ENCODE measurements around the gene PARP4. TPM values are rescaled to one million over a fixed set of nuclear protein-coding genes. Genes with fewer than 3 reads are reported as not detected.
A peak's percentile ranks its signal among the peaks of the same experiment; 100 is the strongest.
"Not testable (repeated sequence)": the region's sequence is repeated elsewhere in the genome, so short reads cannot be mapped to it uniquely, and the experiment has no call there.

PARP4 gene
- total RNA-seq (10 to 100 TPM; 71.9 to 76.8 TPM), polyA plus RNA-seq (ENCODE audit: insufficient read length in 6 of 6) (10 to 100 TPM; 46.8 to 55.8 (median 51.7) TPM)
- long read RNA-seq, donor 1, full-length matches to known transcripts, result 2 of 59 reads
- long read RNA-seq, donor 1, partial matches to known transcripts, result 57 of 59 reads
- long read RNA-seq, donor 1, other reads (novel, unspliced or antisense), result 0 of 59 reads
- long read RNA-seq, donor 2, full-length matches to known transcripts, result 1 of 6 reads
- long read RNA-seq, donor 2, partial matches to known transcripts, result 5 of 6 reads
- long read RNA-seq, donor 2, other reads (novel, unspliced or antisense), result 0 of 6 reads
- long read RNA-seq, donor 3, full-length matches to known transcripts, result 4 of 17 reads
- long read RNA-seq, donor 3, partial matches to known transcripts, result 13 of 17 reads
- long read RNA-seq, donor 3, other reads (novel, unspliced or antisense), result 0 of 17 reads
- long read RNA-seq, donor 4, partial matches to known transcripts, result 6 of 7 reads
- long read RNA-seq, donor 4, other reads (novel, unspliced or antisense), result 1 of 7 reads
- long read RNA-seq, donor 5, full-length matches to known transcripts, result 2 of 27 reads
- long read RNA-seq, donor 5, partial matches to known transcripts, result 25 of 27 reads
- long read RNA-seq, donor 5, other reads (novel, unspliced or antisense), result 0 of 27 reads
- long read RNA-seq, donor 6, full-length matches to known transcripts, result 2 of 2 reads
- long read RNA-seq, donor 6, partial matches to known transcripts, result 0 of 2 reads
- long read RNA-seq, donor 6, other reads (novel, unspliced or antisense), result 0 of 2 reads
- long read RNA-seq, donor 7, partial matches to known transcripts, result 5 of 5 reads
- long read RNA-seq, donor 7, other reads (novel, unspliced or antisense), result 0 of 5 reads
- long read RNA-seq, donor 8, full-length matches to known transcripts, result 2 of 2 reads
- long read RNA-seq, donor 8, partial matches to known transcripts, result 0 of 2 reads
- long read RNA-seq, donor 8, other reads (novel, unspliced or antisense), result 0 of 2 reads
- long read RNA-seq, donor 9, result 0 reads
- long read RNA-seq, donor 10, partial matches to known transcripts, result 3 of 5 reads
- long read RNA-seq, donor 10, other reads (novel, unspliced or antisense), result 2 of 5 reads
- long read RNA-seq, donor 11, full-length matches to known transcripts, result 2 of 7 reads
- long read RNA-seq, donor 11, partial matches to known transcripts, result 5 of 7 reads
- long read RNA-seq, donor 11, other reads (novel, unspliced or antisense), result 0 of 7 reads
- long read RNA-seq, donor 12, full-length matches to known transcripts, result 2 of 8 reads
- long read RNA-seq, donor 12, partial matches to known transcripts, result 6 of 8 reads
- long read RNA-seq, donor 12, other reads (novel, unspliced or antisense), result 0 of 8 reads

- Histone ChIP-seq H3K36me3 (peaks cover 0 to 5% of the 10 kb centered on the region in 2 donors), H3K9me3 (no peaks in the 10 kb centered on the region), H3K4me1 (peaks cover 6 to 38% of the 10 kb centered on the region in 2 donors), H3K27me3 (no peaks in the 10 kb centered on the region), H3K27ac (peak within 1 kb of the TSS; percentile 93 to 99), H3K4me3 (peak within 1 kb of the TSS; percentile 71 to 79)
- ATAC-seq (peak; percentile 95), DNase-seq (peak; percentile 83 to 97 (median 88))
- TF ChIP-seq CTCF (IDR thresholded peaks at IDR 0.05), result no peak
- intact Hi-C loops (cut with DNase I), result no loop called here
Observed at GRCh38 chr13:24512197-24512907, at the start of gene PARP4. PARP4 (minus strand) TSS chr13:24512778; CDS start chr13:24503776, 9,002 bp downstream.

GRCh38 chr13:24560579-24561187 lies 48.1 kb upstream of the PARP4 start:
- H3K27me3 ChIP-seq, result peaks cover 0 to 20% of the 10 kb centered on the region in 2 donors
- H3K9me3 ChIP-seq; H3K27ac ChIP-seq; ATAC-seq; intact Hi-C loops (cut with DNase I); H3K4me1 ChIP-seq; H3K4me3 ChIP-seq; H3K36me3 ChIP-seq: not testable (repeated sequence)
- DNase-seq, result peak in 1 of 4 donors; percentile 71

- DNase-seq; ATAC-seq; H3K36me3 ChIP-seq; intact Hi-C loops (cut with DNase I); H3K27ac ChIP-seq; H3K4me3 ChIP-seq; H3K9me3 ChIP-seq; H3K4me1 ChIP-seq: not testable (repeated sequence)
- H3K27me3 ChIP-seq, result peaks cover 0 to 12% of the 10 kb centered on the region in 2 donors
Observed at GRCh38 chr13:24559431-24560218, 47.0 kb upstream of the PARP4 start.

GRCh38 chr13:24557081-24557480 lies 44.5 kb upstream of the PARP4 start:
- Histone ChIP-seq H3K27me3 (peaks cover 0 to 12% of the 10 kb centered on the region in 2 donors), H3K27ac (no peak overlapping the region), H3K9me3 (no peaks in the 10 kb centered on the region), H3K36me3 (no peaks in the 10 kb centered on the region), H3K4me1 (no peaks in the 10 kb centered on the region), H3K4me3 (no peak overlapping the region)
- ATAC-seq (no peak), DNase-seq (no peak)
- intact Hi-C loops (cut with DNase I), result no loop called here
- no peak for TF ChIP-seq CTCF (IDR thresholded peaks at IDR 0.05)

GRCh38 chr13:24553892-24554291 lies 41.3 kb upstream of the PARP4 start:
- H3K27ac ChIP-seq; H3K36me3 ChIP-seq; ATAC-seq; intact Hi-C loops (cut with DNase I); DNase-seq; H3K4me1 ChIP-seq; H3K27me3 ChIP-seq; H3K9me3 ChIP-seq; H3K4me3 ChIP-seq: not testable (repeated sequence)

- H3K36me3 ChIP-seq; intact Hi-C loops (cut with DNase I); H3K27ac ChIP-seq; H3K9me3 ChIP-seq: not testable (repeated sequence)
- DNase-seq, result peak in 2 of 4 donors; percentile 48 to 84
- peaks cover 13 to 48% of the 10 kb centered on the region in 2 donors for H3K27me3 ChIP-seq
- H3K4me3 ChIP-seq, result peak overlapping the region; percentile 13 to 35
- H3K4me1 ChIP-seq, result peaks cover 0 to 14% of the 10 kb centered on the region in 2 donors
- peak; percentile 70 for ATAC-seq
Observed at GRCh38 chr13:24541476-24542352, 29.1 kb upstream of the PARP4 start.

Measured in left lung (tissue), 14 donors.